ENCODE results near the gene SIL1. TPM values are rescaled to one million over a fixed set of nuclear protein-coding genes. Genes with fewer than 3 reads are reported as not detected.

SIL1 gene
- total and polyA plus RNA-seq, 9 of the 15 experiments (the other 6 are each of a cell fraction or from before 2014, with no cell fraction given) = 1.3 to 30.5 (median 18.1) TPM

DNA sequence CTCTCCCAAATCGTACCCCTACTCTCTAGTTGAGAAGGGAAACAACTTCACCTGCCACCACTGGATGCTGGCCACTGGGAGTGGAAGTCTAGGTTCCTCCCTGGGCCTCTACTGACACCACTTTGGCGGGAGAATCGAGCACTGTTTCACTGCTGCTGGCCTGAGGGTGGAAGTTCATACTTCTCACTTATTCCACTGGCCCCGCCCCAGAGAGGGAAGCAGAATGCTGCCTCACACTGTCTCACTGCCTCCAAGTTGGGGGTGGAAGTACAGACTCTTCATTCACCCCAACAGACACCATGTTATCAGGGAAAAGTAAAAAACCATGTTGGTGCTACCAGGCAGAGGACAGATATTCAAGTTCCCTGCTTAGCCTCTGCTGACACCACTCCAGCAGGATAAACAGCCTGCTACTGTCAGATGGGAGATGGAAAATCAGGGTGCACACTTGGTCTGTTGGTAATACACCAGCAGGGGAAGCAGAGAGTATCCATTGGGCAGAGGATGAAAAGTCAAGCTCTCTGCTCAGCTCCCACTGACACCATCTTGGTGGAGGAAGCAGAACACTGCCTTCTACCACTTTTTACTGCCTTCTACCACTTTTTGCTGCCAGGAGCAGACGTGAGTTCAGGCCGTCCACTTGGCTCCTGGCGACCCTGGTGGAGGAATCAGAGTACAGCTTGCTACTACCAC is 159.4 kb downstream of the SIL1 start:
- Histone ChIP-seq H3K79me2 (ENCODE audit: control insufficient read depth, insufficient read depth, low read length) (no peaks in the 10 kb centered on the region), H3K4me3 (no peak overlapping the region), H3K27me3 (ENCODE audit: control insufficient read depth in 2 of 2, insufficient read depth in 2 of 2, low read length in 2 of 2) (no peaks in the 10 kb centered on the region), H3K9me1 (ENCODE audit: control insufficient read depth, insufficient read depth, low read length) (no peaks in the 10 kb centered on the region), H3K9me3 (replicated peaks; ENCODE audit: control insufficient read depth, insufficient read depth, low read depth, low read length) (no peaks in the 10 kb centered on the region), H4K20me1 (replicated peaks; ENCODE audit: control insufficient read depth, insufficient read depth, low read length) (no peaks in the 10 kb centered on the region), H3K9ac (ENCODE audit: insufficient read depth in 1 of 2, low read depth in 2 of 2, low read length in 2 of 2) (peak overlapping the region in 1 of 2 experiments; percentile 36; a peak in 1 of 4 replicates), H3K36me3 (ENCODE audit: control insufficient read depth, insufficient read depth, low read length) (no peaks in the 10 kb centered on the region), H3K4me2 (ENCODE audit: insufficient read depth, low read length) (no peak overlapping the region), H3K4me1 (replicated peaks in 1 of 2; ENCODE audit: control insufficient read depth in 2 of 2, insufficient read depth in 2 of 2, low read length in 2 of 2) (peaks cover 0 to 7% of the 10 kb centered on the region in 2 experiments; a peak in 3 of 5 replicates), H2AFZ (ENCODE audit: low read depth, low read length) (no peak overlapping the region), H3K27ac (ENCODE audit: extremely low read depth, low read depth, low read length) (no peak overlapping the region)
- 30% methylated on average over 7 of the region's 7 CpGs for WGBS (ENCODE audit: insufficient coverage, low coverage, missing lambda C conversion rate)
- peak; percentile 65 for FAIRE-seq
- peak; percentile 90 for ATAC-seq
- peak in 3 of 4 experiments; percentile 18 to 46 (median 37) for DNase-seq (ENCODE audit: extremely low read depth in 1 of 4, low spot score in 3 of 4)
- BruUV-seq (replicated peaks) = no TSS peak
- intact Hi-C loops (cut with micrococcal nuclease) = no loop called here
- peak in 1 of 2 experiments; percentile 29; a peak in 1 of 4 replicates for TF ChIP-seq RAD21 (CRISPR knock-in tag; conservative IDR thresholded peaks at IDR 0.05 in 1 of 2, IDR thresholded peaks at IDR 0.05 in 1 of 2)
- TF ChIP-seq FOXA3 (CRISPR knock-in tag; conservative IDR thresholded peaks at IDR 0.05 in 1 of 2, IDR thresholded peaks at IDR 0.05 in 1 of 2) = no peak
- peak; percentile 48 to 58 (median 55) for TF ChIP-seq CTCF (IDR thresholded peaks at IDR 0.05 in 2 of 3, conservative IDR thresholded peaks at IDR 0.05 in 1 of 3; ENCODE audit: insufficient read depth in 2 of 3, low read depth in 1 of 3, low read length in 3 of 3)
- ChIA-PET POLR2A (interaction anchor here (0.6 to 0.7 kb wide), 3 partner anchors 227 to 320 kb away, joined by 3 to 4 read pairs (median 3); no protein-coding TSS in a partner anchor), CTCF (ENCODE audit: low intra/inter-chr PET ratio) (interaction anchor here (0.6 kb wide), 1 partner anchor 198 kb away, joined by 3 read pairs; no protein-coding TSS in a partner anchor)
- in situ Hi-C loops (cut with MboI) = no loop called here
